Measurements from ENCODE around the gene DIPK2B.

Gene DIPK2B

GRCh38 chrX:45157647-45158046, 43.0 kb downstream of the DIPK2B start:
- no peak for DNase-seq (ENCODE audit: low spot score)

- DNase-seq (ENCODE audit: low spot score) = no peak
Observed at GRCh38 chrX:45154462-45154861, 46.2 kb downstream of the DIPK2B start.

- DNase-seq (ENCODE audit: low spot score) = no peak
Observed at GRCh38 chrX:45154033-45154360, 46.7 kb downstream of the DIPK2B start.

Measured in putamen (tissue), 1 donor.